H54 (cell line): ENCODE results near the gene WIPI1.
"Not testable (repeated sequence)": the region's sequence is repeated elsewhere in the genome, so short reads cannot be mapped to it uniquely, and the experiment has no call there.

Experiments used
- DNase-seq: peaks from one replicate; pipeline ENCODE4 v3.0.0; 2011; ENCODE audit warnings: low spot score, mixed read lengths; ENCODE audit not compliant: insufficient read length
- FAIRE-seq: peaks from 3 replicates; lab custom pipeline; 2011; peaks lifted over from hg19 to GRCh38; lab: Jason Lieb, UNC
- POLR2A ChIP-seq: IDR thresholded peaks from 2 replicates; pipeline ENCODE4 v1.6.1; 2011; ENCODE audit warnings: low read depth, mild to moderate bottlenecking, low read length

Gene WIPI1

DNA sequence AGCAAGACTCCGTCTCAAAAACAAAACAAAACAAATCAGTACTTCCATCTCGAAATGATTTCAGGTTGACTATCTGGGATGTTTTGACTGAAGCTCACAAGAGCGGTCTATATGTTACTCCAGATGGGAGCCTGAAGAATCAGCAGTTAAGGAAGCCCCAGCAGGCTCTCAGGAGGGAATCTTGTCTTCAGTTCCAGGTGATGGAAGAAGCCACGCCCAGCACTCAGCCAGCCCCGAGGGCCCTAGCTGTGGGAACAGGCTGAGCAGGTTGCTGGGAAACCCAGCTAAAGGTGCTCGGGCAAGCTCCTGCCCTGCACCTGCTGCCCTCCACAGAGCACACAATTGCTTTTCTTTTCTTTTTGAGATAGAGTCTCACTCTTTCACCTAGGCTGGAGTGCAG, 32.4 kb downstream of the WIPI1 start:
- no peak for TF ChIP-seq POLR2A
- no peak for FAIRE-seq
- no peak for DNase-seq

DNA sequence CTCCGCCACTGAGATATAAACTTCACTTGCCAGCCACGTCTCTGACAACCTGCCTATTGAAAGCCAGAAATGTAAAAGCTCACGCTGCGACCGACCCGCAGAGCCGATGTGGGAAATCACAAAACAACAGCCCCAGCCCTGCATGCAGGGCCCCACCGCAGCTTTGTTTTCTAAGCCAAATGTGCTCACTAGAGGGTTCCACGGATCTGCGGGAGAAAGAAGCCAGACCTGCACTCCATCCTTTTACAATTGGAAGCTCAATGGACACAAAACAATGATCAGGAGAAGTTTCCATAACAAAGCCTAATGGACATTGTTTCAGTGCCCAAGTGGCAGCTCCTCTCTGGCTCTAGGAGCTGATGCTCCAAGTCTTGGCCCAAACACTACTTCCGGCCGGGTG, 33.1 kb downstream of the WIPI1 start:
- no peak for TF ChIP-seq POLR2A
- FAIRE-seq: no peak

DNA sequence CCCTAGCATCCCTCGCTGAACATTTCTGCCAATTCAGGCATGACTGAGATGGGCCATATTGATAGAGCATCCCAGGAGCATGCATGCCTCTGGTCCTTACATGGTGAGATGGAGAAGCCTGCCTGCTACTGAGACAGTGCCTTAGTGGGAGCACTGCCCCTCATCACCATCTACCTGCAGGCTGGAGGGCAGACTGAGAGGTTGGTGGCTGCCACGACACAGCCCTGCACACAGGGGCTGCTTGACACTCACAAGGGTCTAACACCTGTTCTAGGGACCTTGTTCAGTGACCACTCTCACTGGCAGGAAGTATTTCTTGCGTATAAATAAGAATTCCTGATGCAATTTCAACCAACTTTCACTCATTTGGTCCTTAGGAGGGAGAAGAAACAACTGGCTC, 34.0 kb downstream of the WIPI1 start:
- FAIRE-seq (no peak), DNase-seq (no peak)
- TF ChIP-seq POLR2A: no peak

More for the DNA sequence above, 33.1 kb downstream of the WIPI1 start:
- no peak for DNase-seq

DNA sequence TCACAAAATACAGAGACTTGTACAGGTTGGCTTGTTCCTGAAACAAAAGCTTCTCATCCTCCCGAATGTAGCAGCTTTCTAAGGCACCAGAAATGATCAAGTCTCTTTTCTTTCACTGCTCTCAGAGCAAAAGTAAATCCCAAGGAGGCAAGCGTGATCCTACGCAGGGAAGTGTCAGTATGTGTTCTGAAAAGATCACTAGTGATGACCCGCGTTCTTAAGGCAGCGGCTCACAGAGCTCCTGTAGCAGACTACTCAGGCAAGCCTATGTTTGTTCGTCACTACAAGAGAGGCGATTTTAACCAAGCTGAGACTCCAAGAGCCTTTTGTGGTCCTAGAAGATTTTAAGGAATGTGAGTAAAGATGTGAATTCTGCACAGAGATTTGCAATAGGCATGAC, 34.5 kb downstream of the WIPI1 start:
- no peak for TF ChIP-seq POLR2A
- DNase-seq (no peak), FAIRE-seq (no peak)

DNA sequence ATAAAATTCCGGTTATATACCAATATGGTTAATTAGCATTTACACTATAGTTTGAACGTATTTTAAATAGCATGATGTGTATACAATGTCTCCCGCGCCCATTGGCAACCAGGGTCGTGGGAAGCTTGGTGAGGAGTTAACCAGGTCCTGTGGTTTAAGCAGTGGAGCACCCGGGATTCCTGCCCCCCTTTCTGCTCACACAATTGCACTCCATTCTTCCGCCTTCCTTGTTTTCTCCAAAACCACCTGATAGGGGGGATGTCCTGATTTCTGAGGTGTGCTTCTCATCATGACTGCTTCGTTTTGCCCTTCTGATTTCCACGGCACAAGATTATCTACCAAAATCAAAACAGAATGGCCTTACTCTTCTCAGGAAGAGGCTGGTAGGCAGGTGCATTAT, 35.8 kb downstream of the WIPI1 start:
- no peak for FAIRE-seq

DNA sequence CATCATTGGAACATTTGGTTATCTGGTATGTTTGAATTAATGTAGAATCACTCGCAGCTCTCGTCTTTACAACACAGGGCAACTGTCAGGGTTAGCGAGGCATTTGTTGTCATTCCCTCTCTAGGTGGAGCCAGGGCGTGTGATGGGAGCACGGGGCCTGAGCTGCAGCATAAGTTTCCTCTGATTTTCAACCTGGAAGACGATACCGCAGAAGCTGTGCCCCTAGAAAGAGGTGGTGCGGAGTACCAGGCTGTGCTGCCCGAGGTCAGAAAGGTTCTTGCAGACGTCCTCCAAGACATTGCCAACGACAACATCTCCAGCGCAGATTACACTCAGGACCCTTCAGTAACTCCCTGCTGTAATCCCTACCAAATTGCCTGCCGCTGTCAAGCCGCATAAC, 37.2 kb downstream of the WIPI1 start:
- no peak for TF ChIP-seq POLR2A
- DNase-seq (no peak), FAIRE-seq (no peak)

More for the DNA sequence above, 35.8 kb downstream of the WIPI1 start:
- no peak for DNase-seq
- no peak for TF ChIP-seq POLR2A

DNA sequence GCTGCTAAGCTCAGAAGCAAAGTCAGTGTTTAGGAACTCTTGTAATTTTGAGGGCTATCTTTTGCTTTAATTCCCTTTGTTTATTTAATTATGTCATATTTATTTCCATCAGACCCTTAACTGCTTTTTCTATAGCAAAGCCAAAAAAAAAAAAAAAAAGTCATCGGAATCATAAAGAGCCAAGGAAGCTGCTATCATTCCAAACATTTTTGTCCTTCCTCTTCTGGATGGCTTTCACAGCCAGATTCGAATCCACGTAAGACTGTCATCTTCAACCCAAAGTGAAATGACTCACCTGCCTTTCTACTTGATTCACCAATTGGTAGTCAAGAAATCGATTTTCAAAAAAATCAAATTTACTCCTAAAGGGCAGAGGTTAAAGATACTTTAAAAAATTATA, 38.4 kb downstream of the WIPI1 start:
- FAIRE-seq: no peak
- TF ChIP-seq POLR2A: no peak
- no peak for DNase-seq

DNA sequence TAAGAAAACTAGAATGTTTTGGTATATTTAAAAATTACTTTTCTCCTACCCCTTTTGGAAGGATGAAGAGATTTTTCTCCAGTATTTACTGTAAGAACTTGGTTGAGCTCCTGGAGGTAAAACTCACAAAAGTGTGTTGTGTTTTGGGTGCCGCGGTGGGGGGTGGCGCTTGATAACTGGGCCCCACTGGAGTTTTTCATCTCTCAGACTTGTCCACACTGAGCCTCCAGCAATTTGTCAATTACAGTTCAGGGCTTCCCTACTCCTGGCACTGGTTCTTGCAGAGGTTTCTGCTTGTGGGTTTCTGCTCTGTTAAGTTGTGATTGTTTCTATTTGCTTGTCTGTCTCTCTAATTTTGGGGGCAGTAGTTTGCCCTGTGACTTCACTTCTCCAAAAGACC, 40.0 kb downstream of the WIPI1 start:
- TF ChIP-seq POLR2A: no peak
- FAIRE-seq: no peak
- no peak for DNase-seq

DNA sequence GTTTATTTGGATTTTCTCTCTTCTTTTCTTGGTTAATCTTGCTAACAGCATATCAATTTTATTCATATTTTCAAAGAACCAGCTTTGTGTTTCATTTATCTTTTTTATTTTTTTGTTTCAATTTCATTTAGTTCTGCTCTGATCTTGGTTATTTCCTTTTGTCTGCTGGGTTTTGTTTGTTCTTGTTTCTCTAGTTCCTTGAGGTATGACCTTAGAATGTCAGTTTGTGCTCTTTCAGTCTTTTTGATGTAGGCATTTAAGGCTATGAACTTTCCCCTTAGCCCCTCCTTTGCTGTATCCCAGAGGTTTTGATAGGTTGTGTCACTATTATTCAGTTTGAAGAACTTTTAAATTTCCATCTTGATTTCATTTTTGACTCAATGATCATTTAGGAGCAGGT, 42.4 kb downstream of the WIPI1 start:
- FAIRE-seq, DNase-seq: not testable (repeated sequence)

DNA sequence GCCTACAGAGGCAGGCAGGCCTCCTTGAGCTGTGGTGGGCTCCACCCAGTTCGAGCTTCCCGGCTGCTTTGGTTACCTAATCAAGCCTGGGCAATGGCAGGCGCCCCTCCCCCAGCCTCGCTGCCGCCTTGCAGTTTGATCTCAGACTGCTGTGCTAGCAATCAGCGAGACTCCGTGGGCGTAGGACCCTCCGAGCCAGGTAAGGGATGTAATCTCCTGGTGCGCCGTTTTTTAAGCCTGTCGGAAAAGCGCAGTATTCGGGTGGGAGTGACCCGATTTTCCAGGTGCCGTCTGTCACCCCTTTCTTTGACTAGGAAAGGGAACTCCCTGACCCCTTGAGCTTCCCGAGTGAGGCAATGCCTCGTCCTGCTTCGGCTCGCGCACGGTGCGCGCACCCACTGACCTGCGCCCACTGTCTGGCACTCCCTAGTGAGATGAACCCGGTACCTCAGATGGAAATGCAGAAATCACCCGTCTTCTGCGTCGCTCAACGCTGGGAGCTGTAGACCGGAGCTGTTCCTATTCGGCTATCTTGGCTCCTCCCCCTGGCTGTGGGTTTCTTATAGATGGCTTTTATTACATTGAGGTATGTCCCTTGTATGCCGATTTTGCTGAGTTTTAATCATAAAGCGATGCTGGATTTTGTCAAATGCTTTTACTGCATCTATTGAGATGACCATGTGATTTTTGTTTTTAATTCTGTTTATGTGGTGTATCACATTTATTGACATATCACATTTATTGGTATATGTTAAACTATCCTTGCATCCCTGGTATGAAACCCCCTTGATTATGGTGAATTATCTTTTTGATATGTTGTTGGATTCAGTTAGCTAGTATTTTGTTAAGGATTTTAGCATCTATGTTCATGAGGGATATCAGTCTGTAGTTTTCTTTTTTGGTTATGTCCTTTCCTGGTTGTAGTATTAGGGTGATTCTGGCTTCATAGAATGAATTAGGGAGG, 43.4 kb downstream of the WIPI1 start:
- not testable (repeated sequence) for DNase-seq

DNA sequence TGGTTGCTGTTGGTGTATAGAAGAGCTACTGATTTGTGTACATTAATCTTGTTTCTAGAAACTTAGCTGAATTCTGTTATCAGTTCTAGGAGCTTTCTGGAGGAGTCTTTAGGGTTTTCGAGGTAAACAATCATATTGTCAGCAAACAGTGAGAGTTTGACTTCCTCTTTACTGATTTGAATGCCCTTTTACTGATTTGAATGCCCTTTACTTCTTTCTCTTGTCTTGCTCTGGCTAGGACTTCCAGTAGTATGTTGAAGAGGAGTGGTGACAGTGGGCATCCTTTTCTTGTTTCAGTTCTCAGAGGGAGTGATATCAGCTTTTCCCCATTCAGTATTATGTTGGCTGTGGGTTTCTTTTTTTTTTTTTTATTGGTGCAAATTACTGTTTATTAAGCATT, 49.6 kb downstream of the WIPI1 start:
- DNase-seq, FAIRE-seq: not testable (repeated sequence)

More for the DNA sequence above, 43.4 kb downstream of the WIPI1 start:
- not testable (repeated sequence) for FAIRE-seq

DNA sequence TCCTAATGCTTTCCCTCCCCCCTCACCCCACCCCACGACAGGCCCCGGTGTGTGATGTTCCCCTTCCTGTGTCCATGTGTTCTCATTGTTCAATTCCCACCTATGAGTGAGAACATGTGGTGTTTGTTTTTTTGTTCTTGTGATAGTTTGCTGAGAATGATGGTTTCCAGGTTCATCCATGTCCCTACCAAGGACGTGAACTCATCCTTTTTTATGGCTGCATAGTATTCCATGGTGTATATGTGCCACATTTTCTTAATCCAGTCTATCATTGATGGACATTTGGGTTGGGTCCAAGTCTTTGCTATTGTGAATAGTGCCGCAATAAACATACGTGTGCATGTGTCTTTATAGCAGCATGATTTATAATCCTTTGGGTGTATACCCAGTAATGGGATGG, 53.5 kb downstream of the WIPI1 start:
- DNase-seq, FAIRE-seq: not testable (repeated sequence)

DNA sequence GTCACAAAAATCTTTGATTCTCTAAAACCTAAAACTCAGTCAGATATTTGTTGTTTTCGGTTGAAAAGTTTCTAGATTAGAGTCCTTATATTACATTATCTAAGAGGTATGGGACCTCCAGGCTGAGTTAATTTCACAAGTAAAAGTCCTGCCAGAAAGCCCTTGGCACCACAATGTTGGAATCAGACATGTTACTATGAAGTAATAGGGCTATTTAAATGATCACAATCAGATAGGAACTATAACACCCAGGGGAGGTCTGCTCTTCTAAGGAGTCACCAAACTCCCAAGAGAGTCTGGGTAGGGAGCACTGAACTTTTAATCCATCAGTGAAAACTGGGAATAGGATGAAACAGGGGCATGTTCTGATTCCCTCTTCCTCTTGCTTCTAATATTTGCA, 54.2 kb downstream of the WIPI1 start:
- FAIRE-seq (no peak), DNase-seq (no peak)
- TF ChIP-seq POLR2A: no peak

DNA sequence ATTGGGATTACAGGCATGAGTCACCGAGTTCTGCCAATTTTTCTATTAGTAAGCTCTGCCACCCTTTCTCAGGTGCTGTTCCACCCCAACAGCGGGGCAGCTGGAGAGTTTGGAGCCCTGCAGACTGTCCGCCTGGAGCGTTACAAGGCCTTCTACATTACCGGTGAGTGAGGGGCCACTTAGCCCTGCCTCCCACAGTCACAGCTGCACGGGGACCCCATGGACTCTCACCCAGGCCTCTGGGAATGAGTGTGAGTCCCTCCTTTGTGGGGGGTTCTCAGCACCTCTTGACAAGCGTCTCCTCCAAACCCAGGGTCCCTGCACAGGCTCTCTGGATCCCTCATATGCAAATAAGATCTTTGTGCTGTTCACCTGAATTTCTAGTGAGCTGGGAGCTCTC, 56.0 kb downstream of the WIPI1 start:
- FAIRE-seq: no peak
- no peak for TF ChIP-seq POLR2A
- no peak for DNase-seq

DNA sequence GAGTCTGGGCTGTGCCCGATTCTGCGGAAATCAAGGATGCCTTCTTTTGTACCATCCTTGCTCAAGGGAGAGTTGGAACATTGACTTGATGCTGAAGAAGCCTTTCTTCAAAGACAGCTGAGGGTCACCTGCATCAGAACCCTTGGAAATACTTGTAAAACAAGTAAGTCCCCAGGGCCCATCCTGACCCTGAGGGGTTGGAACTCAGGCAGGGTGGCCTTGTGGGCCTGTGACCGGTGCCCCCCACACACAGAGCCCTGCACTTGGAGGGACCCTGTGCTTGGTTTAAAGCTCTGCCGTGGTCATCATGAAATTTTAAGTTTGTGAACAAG, 56.9 kb downstream of the WIPI1 start:
- no peak for TF ChIP-seq POLR2A
- DNase-seq (no peak), FAIRE-seq (no peak)
